Stimulated activated CD8-positive, alpha-beta memory T cell treated with anti-CD3 and anti-CD28 coated beads, Interleukin-4, amount 100 ng/mL, for 48 hours (primary cell): ENCODE data around the gene PAPPA2.
A peak's percentile ranks its signal among the peaks of the same experiment; 100 is the strongest.
"Not testable (repeated sequence)": the region's sequence is repeated elsewhere in the genome, so short reads cannot be mapped to it uniquely, and the experiment has no call there.

Experiments used
- DNase-seq: peaks from one replicate; pipeline ENCODE4 v3.0.0-alpha.2; 2020

The PAPPA2 gene

GRCh38 chr1:176556288-176556687 is 93.3 kb downstream of the PAPPA2 start:
- DNase-seq, result no peak

GRCh38 chr1:176557543-176558258 is 94.7 kb downstream of the PAPPA2 start:
- no peak for DNase-seq

- no peak for DNase-seq
Measured at GRCh38 chr1:176558561-176558960, 95.6 kb downstream of the PAPPA2 start.

GRCh38 chr1:176559474-176559873 is 96.5 kb downstream of the PAPPA2 start:
- no peak for DNase-seq

GRCh38 chr1:176559878-176560277 is 96.9 kb downstream of the PAPPA2 start:
- DNase-seq, result peak; percentile 43

GRCh38 chr1:176560681-176561080 is 97.7 kb downstream of the PAPPA2 start:
- no peak for DNase-seq

GRCh38 chr1:176561761-176562160 is 98.8 kb downstream of the PAPPA2 start:
- not testable (repeated sequence) for DNase-seq

GRCh38 chr1:176566004-176566975 is 103.3 kb downstream of the PAPPA2 start:
- no peak for DNase-seq

GRCh38 chr1:176567190-176567794 is 104.3 kb downstream of the PAPPA2 start:
- DNase-seq, result no peak

- no peak for DNase-seq
Measured at GRCh38 chr1:176568185-176568584, 105.2 kb downstream of the PAPPA2 start.

- no peak for DNase-seq
Measured at GRCh38 chr1:176574756-176575155, 111.8 kb downstream of the PAPPA2 start.

GRCh38 chr1:176575991-176576390 is 113.0 kb downstream of the PAPPA2 start:
- no peak for DNase-seq

GRCh38 chr1:176576670-176577069 is 113.7 kb downstream of the PAPPA2 start:
- DNase-seq, result no peak

GRCh38 chr1:176577646-176578197 is 114.7 kb downstream of the PAPPA2 start:
- DNase-seq, result no peak

GRCh38 chr1:176579087-176579486 is 116.1 kb downstream of the PAPPA2 start:
- no peak for DNase-seq

- DNase-seq, result no peak
Measured at GRCh38 chr1:176595217-176595616, 132.2 kb downstream of the PAPPA2 start.

GRCh38 chr1:176601348-176601747 is 138.4 kb downstream of the PAPPA2 start:
- DNase-seq, result no peak

- no peak for DNase-seq
Measured at GRCh38 chr1:176602388-176603004, 139.5 kb downstream of the PAPPA2 start.

GRCh38 chr1:176603696-176604095 is 140.7 kb downstream of the PAPPA2 start:
- no peak for DNase-seq

GRCh38 chr1:176604461-176604860 is 141.5 kb downstream of the PAPPA2 start:
- DNase-seq, result no peak

GRCh38 chr1:176605176-176605575 is 142.2 kb downstream of the PAPPA2 start:
- no peak for DNase-seq

- DNase-seq, result no peak
Measured at GRCh38 chr1:176609556-176610408, 146.8 kb downstream of the PAPPA2 start.
